HL-60 (cell line): Measurements from ENCODE around the gene SLC5A8.

ENCODE experiments used
- GABPA ChIP-seq: IDR thresholded peaks from 2 replicates; pipeline ENCODE4 v1.6.1; 2012; ENCODE audit warnings: low read depth
- TF ChIP-seq, protein P1 (sequence below): IDR thresholded peaks from one replicate; pipeline ENCODE4 v1.5.1; 2011; ENCODE audit warnings: low read length, control low read depth, inconsistent platforms; ENCODE audit not compliant: insufficient read depth

DNA sequence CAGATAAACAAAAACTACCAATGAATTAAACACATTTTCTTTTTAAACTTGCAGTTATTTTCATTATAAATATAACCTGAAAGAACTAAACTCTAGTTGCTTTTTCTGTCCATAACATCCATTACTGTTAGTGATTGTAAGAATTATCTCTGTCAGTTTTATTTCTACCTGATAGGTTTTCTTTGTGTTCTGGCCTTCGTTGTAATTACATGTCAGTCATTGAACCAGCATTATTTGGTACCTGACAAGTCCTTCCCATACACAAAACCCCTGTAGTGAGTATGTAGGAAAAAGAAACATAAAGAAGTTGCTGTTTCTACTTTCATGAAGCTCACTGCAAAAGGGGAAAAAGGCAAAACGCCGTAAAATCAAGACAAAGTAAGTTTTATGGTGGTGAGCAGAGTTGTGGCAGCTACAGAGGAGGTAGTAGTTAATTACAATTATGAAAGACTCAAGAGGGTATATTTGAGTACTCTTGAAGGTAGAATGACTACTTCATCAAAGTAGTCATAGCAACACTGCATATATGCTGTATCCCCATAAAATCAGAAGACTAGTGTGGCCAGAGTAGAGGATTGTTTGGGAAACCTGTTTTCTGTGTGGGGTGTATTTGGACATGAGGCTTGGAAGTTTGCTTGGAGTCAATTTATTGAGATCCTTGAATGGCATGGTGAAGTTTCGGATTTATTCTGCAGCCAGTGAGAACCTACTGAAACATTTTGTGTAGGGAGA, 102.8 kb downstream of the SLC5A8 start:
- TF ChIP-seq GABPA: no peak
- TF ChIP-seq, protein P1, sequence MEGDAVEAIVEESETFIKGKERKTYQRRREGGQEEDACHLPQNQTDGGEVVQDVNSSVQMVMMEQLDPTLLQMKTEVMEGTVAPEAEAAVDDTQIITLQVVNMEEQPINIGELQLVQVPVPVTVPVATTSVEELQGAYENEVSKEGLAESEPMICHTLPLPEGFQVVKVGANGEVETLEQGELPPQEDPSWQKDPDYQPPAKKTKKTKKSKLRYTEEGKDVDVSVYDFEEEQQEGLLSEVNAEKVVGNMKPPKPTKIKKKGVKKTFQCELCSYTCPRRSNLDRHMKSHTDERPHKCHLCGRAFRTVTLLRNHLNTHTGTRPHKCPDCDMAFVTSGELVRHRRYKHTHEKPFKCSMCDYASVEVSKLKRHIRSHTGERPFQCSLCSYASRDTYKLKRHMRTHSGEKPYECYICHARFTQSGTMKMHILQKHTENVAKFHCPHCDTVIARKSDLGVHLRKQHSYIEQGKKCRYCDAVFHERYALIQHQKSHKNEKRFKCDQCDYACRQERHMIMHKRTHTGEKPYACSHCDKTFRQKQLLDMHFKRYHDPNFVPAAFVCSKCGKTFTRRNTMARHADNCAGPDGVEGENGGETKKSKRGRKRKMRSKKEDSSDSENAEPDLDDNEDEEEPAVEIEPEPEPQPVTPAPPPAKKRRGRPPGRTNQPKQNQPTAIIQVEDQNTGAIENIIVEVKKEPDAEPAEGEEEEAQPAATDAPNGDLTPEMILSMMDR: no peak
